Panc1 (cell line): Measurements from ENCODE around the gene TSHZ2. TPM values are rescaled to one million over a fixed set of nuclear protein-coding genes. Genes with fewer than 3 reads are reported as not detected.

ENCODE experiments used
- ATAC-seq: fragments of 200-7000 bp; cut with Tn5 transposase; 2 replicates; pipeline ENCODE4 v1.9.1; 2020; ENCODE audit warnings: mild to moderate bottlenecking, moderate library complexity
- BruUV-seq: library from RNA; stranded (reverse); fragments of 400-500 nt; replicated peaks from 2 replicates; lab custom pipeline; 2021; lab: Mats Ljungman, UMichigan
- CTCF ChIA-PET: fragments of 300-600 bp; sonication (Branson Sonifier 250); formaldehyde crosslinking; loops from one replicate; lab custom pipeline; 2022; ENCODE audit warnings: antibody characterized with exemption; lab: Charles Lee
- POLR2A ChIA-PET: fragments of 300-600 bp; sonication (Branson Sonifier 250); formaldehyde crosslinking; loops from one replicate; lab custom pipeline; 2022; ENCODE audit warnings: antibody characterized with exemption; lab: Charles Lee
- DNase-seq: peaks from one replicate; pipeline ENCODE4 v3.0.0-alpha.2; 2010; ENCODE audit warnings: low read depth, low spot score
- H3K27ac ChIP-seq: 2 replicates; pipeline ENCODE4 v1.5.1; 2011; ENCODE audit warnings: mild to moderate bottlenecking, low read length, inconsistent platforms
- H3K27me3 ChIP-seq: fragments of 200-500 bp; sonication (Bioruptor generic); 2 replicates; pipeline ENCODE4 v1.6.0; 2014; ENCODE audit warnings: low read length, inconsistent platforms; ENCODE audit not compliant: control insufficient read depth, insufficient read depth
- H3K36me3 ChIP-seq: fragments of 200-500 bp; sonication (Bioruptor generic); 2 replicates; pipeline ENCODE4 v1.5.1; 2014; ENCODE audit warnings: inconsistent platforms, mild to moderate bottlenecking, low read length, moderate library complexity; ENCODE audit not compliant: control insufficient read depth, insufficient read depth
- H3K4me1 ChIP-seq: 2 replicates; pipeline ENCODE4 v1.5.1; 2011; ENCODE audit warnings: inconsistent platforms, mild to moderate bottlenecking, low read length, moderate library complexity; ENCODE audit not compliant: control insufficient read depth, insufficient read depth
- H3K4me3 ChIP-seq, 2 experiments: 2 replicates each; pipeline ENCODE4 v1.5.1; 2011 to 2012; ENCODE audit warnings: low read depth in 2 of 2, low read length in 2 of 2, mild to moderate bottlenecking in 2 of 2, inconsistent platforms in 1 of 2, moderate library complexity in 1 of 2
- H3K9me3 ChIP-seq: fragments of 200-500 bp; sonication (Bioruptor generic); 2 replicates; pipeline ENCODE4 v1.5.1; 2014; ENCODE audit warnings: low read depth, mild to moderate bottlenecking, inconsistent platforms, low read length, moderate library complexity; ENCODE audit not compliant: control insufficient read depth, insufficient read depth
- CTCF ChIP-seq: fragments of 450-650 bp; IDR thresholded peaks from 2 replicates; pipeline ENCODE4 v1.5.1; 2017; ENCODE audit warnings: mild to moderate bottlenecking
- POLR2AphosphoS5 ChIP-seq: IDR thresholded peaks from 2 replicates; pipeline ENCODE4 v1.6.1; 2012; ENCODE audit warnings: mild to moderate bottlenecking, low read depth, low read length, moderate library complexity
- REST ChIP-seq, 2 experiments: IDR thresholded peaks; 2 replicates each; pipeline ENCODE4 v1.6.1; 2011 to 2012; ENCODE audit warnings: low read depth in 2 of 2, control low read depth in 1 of 2, low read length in 1 of 2, mild to moderate bottlenecking in 1 of 2, moderate library complexity in 1 of 2; ENCODE audit not compliant: insufficient read depth in 1 of 2
- SIN3A ChIP-seq: IDR thresholded peaks from 2 replicates; pipeline ENCODE4 v1.6.1; 2012; ENCODE audit warnings: low read depth, mild to moderate bottlenecking, low read length, moderate library complexity, borderline replicate concordance; ENCODE audit not compliant: insufficient read depth
- TCF7L2 ChIP-seq: IDR thresholded peaks from 2 replicates; pipeline ENCODE4 v1.6.1; 2011; ENCODE audit warnings: mild to moderate bottlenecking, low read depth, low read length, inconsistent platforms
- in situ Hi-C: cut with HindIII; loops from 2 replicates; pipeline ENCODE4 v1.10.0; 2016; ENCODE audit warnings: low sequenced_read_pairs, low pct_unique_long_range_greater_than_20kb
- intact Hi-C: fragments of 100-400 bp; cut with micrococcal nuclease; formaldehyde crosslinking; loops from one replicate; pipeline ENCODE4 v1.10.0; 2022; ENCODE audit not compliant: unreplicated experiment
- total RNA-seq: library from RNA; stranded (reverse); gene quantifications from one replicate; pipeline ENCODE4 v1.2.1, GENCODE V29; 2021; ENCODE audit not compliant: unreplicated experiment

The TSHZ2 gene
- total RNA-seq, 1 experiment from 2014 or later = 0.36 TPM

GRCh38 chr20:53419693-53420460 lies 447.7 kb downstream of the TSHZ2 start:
- in situ Hi-C loops = no loop called here

GRCh38 chr20:53421343-53421742 lies 449.2 kb downstream of the TSHZ2 start:
- ATAC-seq (no peak), DNase-seq (no peak)
- POLR2A ChIA-PET = interaction anchor here (0.6 kb wide), 1 partner anchor 154 kb away, joined by 6 read pairs; no protein-coding TSS in a partner anchor
- H3K4me1 ChIP-seq = no peaks in the 10 kb centered on the region
- H3K27ac ChIP-seq = no peak overlapping the region
- no peak for TF ChIP-seq POLR2AphosphoS5
- no peak for TF ChIP-seq REST (IDR thresholded peaks at IDR 0.05; ENCODE audit: insufficient read depth in 1 of 2, low read depth in 2 of 2, low read length in 1 of 2)
- no peak for TF ChIP-seq CTCF
- TF ChIP-seq SIN3A = no peak
- no peak for TF ChIP-seq TCF7L2
- intact Hi-C loops (no loop called here), in situ Hi-C loops (no loop called here)
- H3K27me3 ChIP-seq = no peaks in the 10 kb centered on the region
- no TSS peak for BruUV-seq
- no peaks in the 10 kb centered on the region for H3K36me3 ChIP-seq
- H3K9me3 ChIP-seq = no peaks in the 10 kb centered on the region
- CTCF ChIA-PET = interaction anchor here (0.6 kb wide), 1 partner anchor 1779 kb away, joined by 9 read pairs; no protein-coding TSS in a partner anchor
- H3K4me3 ChIP-seq = no peak overlapping the region

More at GRCh38 chr20:53419693-53420460, 447.7 kb downstream of the TSHZ2 start:
- ChIA-PET CTCF (no interaction called here), POLR2A (no interaction called here)
- ATAC-seq = no peak
- no peak overlapping the region for H3K4me3 ChIP-seq
- no peaks in the 10 kb centered on the region for H3K9me3 ChIP-seq
- no peaks in the 10 kb centered on the region for H3K36me3 ChIP-seq
- no peak for DNase-seq
- no peak overlapping the region for H3K27ac ChIP-seq
- intact Hi-C loops = no loop called here
- H3K27me3 ChIP-seq = no peaks in the 10 kb centered on the region
- TF ChIP-seq POLR2AphosphoS5 (no peak), CTCF (no peak), SIN3A (no peak), REST (IDR thresholded peaks at IDR 0.05; ENCODE audit: insufficient read depth in 1 of 2, low read depth in 2 of 2, low read length in 1 of 2) (no peak), TCF7L2 (no peak)
- BruUV-seq = no TSS peak
- no peaks in the 10 kb centered on the region for H3K4me1 ChIP-seq
